GM12873 (cell line): ENCODE measurements around the gene AMZ1.

Source experiments
- CTCF ChIP-seq: IDR thresholded peaks from 2 replicates; pipeline ENCODE4 v1.5.1; 2012; ENCODE audit warnings: low read depth, mild to moderate bottlenecking, moderate library complexity, low read length, control low read depth; ENCODE audit not compliant: insufficient read depth; ENCODE audit errors: missing control alignments

The AMZ1 gene

GRCh38 chr7:2649139-2649838 lies 38.7 kb upstream of the AMZ1 start:
- no peak for TF ChIP-seq CTCF

DNA sequence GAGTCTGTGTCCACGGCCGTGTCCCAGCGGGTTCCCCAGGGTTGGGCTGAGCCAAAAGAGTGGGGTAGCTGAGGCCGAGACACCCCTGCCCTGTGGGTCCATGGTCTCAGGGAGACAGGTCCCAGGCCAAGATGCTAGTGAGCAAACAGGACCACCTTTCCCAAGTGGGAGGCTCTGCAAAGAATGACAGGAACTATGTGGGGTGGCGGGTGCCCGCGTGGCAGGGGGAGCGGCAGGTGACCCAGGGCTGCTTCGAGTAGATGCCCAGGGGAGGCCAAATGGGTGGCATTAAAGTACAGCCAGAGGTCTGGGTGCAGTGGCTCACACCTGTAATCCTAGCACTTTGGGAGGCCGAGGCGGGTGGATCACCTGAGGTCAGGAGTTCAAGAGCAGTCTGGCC lies 38.0 kb upstream of the AMZ1 start:
- TF ChIP-seq CTCF = no peak

DNA sequence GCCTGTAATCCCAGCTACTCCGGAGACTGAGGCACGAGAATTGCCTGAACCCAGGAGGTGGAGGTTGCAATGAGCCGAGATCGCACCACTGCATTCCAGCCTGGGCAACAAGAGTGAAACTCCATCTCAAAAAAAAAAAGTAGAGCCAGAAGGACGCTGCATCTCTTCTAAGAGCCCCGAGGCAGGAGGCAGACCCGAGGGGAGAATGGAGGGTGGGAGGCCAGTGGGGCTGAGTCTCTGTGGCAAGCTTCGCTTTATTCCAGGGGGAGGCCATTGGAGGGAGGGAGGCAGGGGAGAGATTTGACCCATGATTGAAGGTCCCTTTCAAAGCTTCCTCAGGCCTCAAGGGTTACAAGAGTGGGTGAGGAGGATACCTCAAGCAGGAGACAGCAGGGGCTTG lies 37.6 kb upstream of the AMZ1 start:
- TF ChIP-seq CTCF = no peak

GRCh38 chr7:2651336-2651735 lies 36.7 kb upstream of the AMZ1 start:
- no peak for TF ChIP-seq CTCF

DNA sequence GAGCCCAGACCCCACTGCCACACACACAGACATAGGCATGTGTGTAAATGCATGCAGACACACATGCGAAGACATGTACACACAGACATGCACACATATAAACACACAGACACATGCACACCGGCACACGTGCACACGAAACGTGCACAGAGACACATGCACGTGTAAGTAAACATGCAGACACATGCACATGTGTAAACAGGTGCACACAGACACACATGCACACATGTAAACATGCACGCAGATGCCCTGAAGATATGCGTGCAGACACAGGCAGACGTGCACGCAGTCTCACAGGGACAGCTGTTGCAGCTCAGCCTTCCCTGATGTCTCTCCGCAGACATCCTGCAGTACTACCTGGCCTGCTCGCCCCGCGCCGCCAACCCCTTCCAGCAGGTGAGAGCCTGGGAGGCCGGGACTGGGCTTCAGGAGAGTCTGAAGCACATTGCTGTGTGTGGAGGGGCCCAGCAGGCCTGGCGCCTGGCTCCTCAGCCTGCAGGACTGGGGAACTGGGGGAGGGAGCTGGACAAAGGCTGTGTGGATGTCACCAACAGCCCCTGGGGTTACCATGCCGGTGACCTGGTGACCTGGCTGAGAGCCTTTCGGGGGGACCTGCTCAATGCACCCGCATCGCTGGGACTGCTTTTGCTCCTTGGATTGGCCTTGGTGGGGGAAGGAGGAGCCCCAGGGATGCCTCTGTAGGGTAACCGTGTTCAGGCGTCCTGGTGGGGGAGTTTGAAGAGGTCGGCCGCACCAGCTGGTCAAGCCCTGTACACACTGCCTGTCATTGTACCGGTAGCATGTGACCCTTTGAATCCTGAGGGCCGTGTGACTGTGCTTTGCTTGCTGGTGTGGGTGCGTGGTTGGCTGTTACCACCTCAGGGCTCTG lies 35.9 kb upstream of the AMZ1 start:
- no peak for TF ChIP-seq CTCF

GRCh38 chr7:2652736-2653060 lies 35.3 kb upstream of the AMZ1 start:
- no peak for TF ChIP-seq CTCF

GRCh38 chr7:2654059-2654458 lies 33.9 kb upstream of the AMZ1 start:
- no peak for TF ChIP-seq CTCF
